Stimulated activated memory B cell treated with anti-CD40 and anti-IgM and Interleukin-4, amounts not matched to agents 10 μg/mL and 1 μg/mL and 100 μg/mL, for 72 hours (primary cell): Measurements from ENCODE around the gene CRIP1.

Source experiments
- ATAC-seq: fragments of 150-1000 bp; cut with Tn5 transposase; 2 replicates; pipeline ENCODE4 v1.10.0; 2021
- H3K27ac Mint-ChIP-seq: one replicate; pipeline ENCODE4 v1.8.0; 2022; ENCODE audit warnings: mild to moderate bottlenecking, mixed read lengths
- H3K27me3 Mint-ChIP-seq: one replicate; pipeline ENCODE4 v1.8.0; 2022; ENCODE audit warnings: mixed read lengths
- H3K36me3 Mint-ChIP-seq: one replicate; pipeline ENCODE4 v1.8.0; 2022; ENCODE audit warnings: mixed read lengths
- H3K4me1 Mint-ChIP-seq: one replicate; pipeline ENCODE4 v1.8.0; 2022; ENCODE audit warnings: mixed read lengths
- H3K4me3 Mint-ChIP-seq: one replicate; pipeline ENCODE4 v1.8.0; 2022; ENCODE audit warnings: mild to moderate bottlenecking, moderate library complexity, mixed read lengths
- H3K9me3 Mint-ChIP-seq: one replicate; pipeline ENCODE4 v1.8.0; 2022; ENCODE audit warnings: mixed read lengths

Gene CRIP1

DNA sequence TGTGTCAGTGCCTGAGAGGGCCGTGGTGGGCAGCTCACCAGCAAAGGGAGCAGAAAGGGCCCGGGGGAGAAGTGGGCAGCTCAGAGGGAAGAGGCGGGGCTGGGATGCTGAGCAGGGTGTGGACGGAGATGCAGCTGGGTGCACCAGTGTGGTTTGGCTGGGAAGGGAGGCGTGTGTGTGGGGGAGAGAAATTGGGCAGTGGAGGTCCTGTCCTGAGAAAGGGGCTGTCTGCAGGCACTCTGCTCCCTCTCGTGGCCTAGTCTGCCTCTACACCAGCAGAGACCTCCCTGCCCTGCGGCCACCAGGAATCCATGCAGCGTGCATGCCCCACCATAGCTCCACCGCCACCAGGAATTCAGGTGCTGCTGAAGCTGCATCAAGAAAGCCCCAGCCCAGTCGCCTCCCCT lies 46.1 kb downstream of the CRIP1 start:
- Mint-ChIP-seq H3K4me1 (peaks cover 45% of the 10 kb centered on the region), H3K27me3 (peaks cover 16% of the 10 kb centered on the region), H3K36me3 (no peaks in the 10 kb centered on the region), H3K27ac (peak overlapping the region; percentile 72), H3K9me3 (no peaks in the 10 kb centered on the region), H3K4me3 (peak overlapping the region; percentile 19)
- peak; percentile 84 for ATAC-seq

GRCh38 chr14:105533391-105533790 lies 46.7 kb downstream of the CRIP1 start:
- H3K9me3 Mint-ChIP-seq: no peaks in the 10 kb centered on the region
- H3K27me3 Mint-ChIP-seq: peaks cover 16% of the 10 kb centered on the region
- no peaks in the 10 kb centered on the region for H3K36me3 Mint-ChIP-seq

DNA sequence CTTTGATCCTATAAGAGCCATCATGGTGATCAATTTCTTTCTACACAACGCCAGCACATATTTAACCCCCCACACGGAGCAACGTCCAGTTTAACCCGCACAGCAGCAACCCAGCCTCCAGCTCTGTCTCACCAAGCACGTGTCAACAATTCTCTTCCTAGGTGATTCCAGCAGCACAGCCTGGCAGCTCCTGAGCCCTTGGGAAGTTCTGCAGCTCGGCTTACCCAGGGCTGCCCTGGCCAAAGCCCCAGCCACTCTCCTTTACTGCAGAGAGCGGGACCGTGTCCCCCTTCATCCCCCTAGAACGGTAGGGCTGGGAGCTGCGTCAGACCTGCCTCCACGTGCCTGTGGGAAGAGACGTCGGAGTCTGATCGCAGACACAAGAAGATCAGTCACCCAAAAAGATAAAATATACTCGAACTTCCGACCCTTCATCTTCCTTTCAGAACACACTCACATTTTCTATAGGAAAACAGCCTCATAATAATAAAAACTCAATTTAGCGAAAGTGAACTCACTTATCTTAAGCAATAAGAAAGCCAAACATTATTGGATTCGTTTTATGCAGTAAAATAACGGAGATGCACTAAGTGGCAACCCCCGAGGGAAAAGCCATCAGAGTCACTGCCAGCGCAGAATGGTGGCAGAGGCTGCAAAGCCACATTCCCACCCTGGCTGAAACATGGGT lies 47.3 kb downstream of the CRIP1 start:
- Mint-ChIP-seq H3K9me3 (no peaks in the 10 kb centered on the region), H3K4me3 (no peak overlapping the region), H3K27me3 (peaks cover 21% of the 10 kb centered on the region), H3K4me1 (peaks cover 46% of the 10 kb centered on the region), H3K36me3 (no peaks in the 10 kb centered on the region), H3K27ac (no peak overlapping the region)
- no peak for ATAC-seq

More at GRCh38 chr14:105533391-105533790, 46.7 kb downstream of the CRIP1 start:
- no peak overlapping the region for H3K27ac Mint-ChIP-seq
- H3K4me3 Mint-ChIP-seq: no peak overlapping the region
- H3K4me1 Mint-ChIP-seq: peaks cover 47% of the 10 kb centered on the region
- no peak for ATAC-seq

- no peak for ATAC-seq
- H3K4me1 Mint-ChIP-seq: peaks cover 42% of the 10 kb centered on the region
- H3K9me3 Mint-ChIP-seq: no peaks in the 10 kb centered on the region
- H3K27ac Mint-ChIP-seq: no peak overlapping the region
- H3K27me3 Mint-ChIP-seq: peaks cover 24% of the 10 kb centered on the region
- H3K36me3 Mint-ChIP-seq: no peaks in the 10 kb centered on the region
- H3K4me3 Mint-ChIP-seq: no peak overlapping the region
Measured at GRCh38 chr14:105534586-105534985, 47.9 kb downstream of the CRIP1 start.

GRCh38 chr14:105536051-105536450 lies 49.4 kb downstream of the CRIP1 start:
- Mint-ChIP-seq H3K27me3 (peaks cover 28% of the 10 kb centered on the region), H3K4me3 (no peak overlapping the region), H3K4me1 (peaks cover 30% of the 10 kb centered on the region), H3K36me3 (no peaks in the 10 kb centered on the region), H3K27ac (no peak overlapping the region), H3K9me3 (no peaks in the 10 kb centered on the region)
- no peak for ATAC-seq

- no peak for ATAC-seq
- peaks cover 37% of the 10 kb centered on the region for H3K27me3 Mint-ChIP-seq
- H3K36me3 Mint-ChIP-seq: peaks cover 5% of the 10 kb centered on the region
- H3K4me3 Mint-ChIP-seq: no peak overlapping the region
- no peak overlapping the region for H3K27ac Mint-ChIP-seq
- H3K4me1 Mint-ChIP-seq: peaks cover 22% of the 10 kb centered on the region
- no peaks in the 10 kb centered on the region for H3K9me3 Mint-ChIP-seq
Measured at GRCh38 chr14:105536691-105537579, 50.2 kb downstream of the CRIP1 start.

DNA sequence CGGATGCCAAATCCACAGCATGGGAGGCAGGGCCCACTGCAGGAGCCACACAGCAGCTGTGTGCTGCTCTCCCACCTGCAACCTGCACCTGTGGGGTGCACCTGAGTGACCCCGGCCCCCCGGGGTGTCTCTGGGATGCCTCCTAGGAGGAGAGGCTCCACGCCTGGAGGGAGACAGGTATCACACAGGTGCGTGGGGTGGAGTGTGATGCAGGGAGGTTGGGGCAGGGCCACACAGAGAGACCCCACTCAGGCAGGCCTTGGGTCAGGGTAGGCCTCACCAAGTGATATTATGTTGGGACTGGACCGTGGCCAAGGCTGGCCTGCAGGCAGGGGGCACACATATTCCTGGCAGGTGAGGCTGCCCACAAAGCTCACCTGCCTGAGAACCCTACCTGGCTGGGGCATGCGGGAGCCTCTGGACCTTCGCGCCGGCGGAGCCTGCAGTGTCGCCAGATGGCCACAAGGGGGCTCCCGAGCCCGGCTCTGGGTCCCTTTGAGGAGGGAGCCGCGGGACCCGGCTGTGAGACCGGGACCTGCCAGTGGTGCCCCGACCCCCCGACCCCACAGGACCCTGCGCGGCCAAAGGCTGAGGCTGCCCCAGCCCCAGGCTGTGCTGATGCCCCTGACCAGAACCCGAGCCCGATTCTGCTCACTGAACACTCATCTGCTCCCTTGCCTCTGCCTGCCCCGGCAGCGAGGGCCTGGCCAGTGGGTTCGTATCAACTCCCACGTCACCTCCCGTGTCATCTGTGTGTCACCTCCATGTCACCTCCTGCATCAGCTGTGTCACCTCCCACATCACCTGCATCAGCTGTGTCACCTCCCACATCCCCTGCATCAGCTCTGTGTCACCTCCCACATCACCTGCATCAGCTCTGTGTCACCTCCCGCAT lies 51.1 kb downstream of the CRIP1 start:
- Mint-ChIP-seq H3K9me3 (peaks cover 4% of the 10 kb centered on the region), H3K36me3 (peaks cover 6% of the 10 kb centered on the region), H3K4me3 (no peak overlapping the region), H3K4me1 (peaks cover 13% of the 10 kb centered on the region), H3K27ac (no peak overlapping the region), H3K27me3 (peaks cover 40% of the 10 kb centered on the region)
- ATAC-seq: peak; percentile 79
